ENCODE data around the gene RIPOR2.

Gene RIPOR2

DNA sequence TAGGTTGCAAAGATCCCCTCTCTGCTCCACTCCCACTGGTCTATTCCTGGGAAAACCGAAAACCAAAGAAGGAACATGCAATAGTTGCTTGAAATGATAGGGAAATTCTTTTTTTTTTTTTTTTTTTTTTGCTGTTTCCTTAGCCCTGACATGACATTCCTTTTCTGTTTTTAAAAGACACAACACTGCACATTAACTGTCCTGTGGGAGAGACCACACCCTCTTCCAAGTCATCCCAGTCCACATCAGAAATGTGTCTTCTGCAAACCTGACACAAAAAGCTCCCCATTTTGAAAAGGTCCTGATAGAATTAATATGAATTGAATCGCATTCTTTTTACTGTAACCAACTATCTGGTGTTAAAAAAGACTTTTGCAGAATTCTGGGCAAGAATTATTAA, 43.4 kb upstream of the RIPOR2 start:
- Histone ChIP-seq H3K36me3 (ENCODE audit: control insufficient read depth in 2 of 2, insufficient read depth in 1 of 2, low read length in 2 of 2) (no peaks in the 10 kb centered on the region), H3K9me3 (ENCODE audit: control insufficient read depth, insufficient read depth, low read depth, low read length) (no peaks in the 10 kb centered on the region), H3K27ac (ENCODE audit: extremely low read depth, low read depth, low read length) (no peak overlapping the region), H3K4me3 (ENCODE audit: low read depth, low read length) (no peak overlapping the region), H3K4me1 (ENCODE audit: control insufficient read depth, insufficient read depth, low read length) (no peaks in the 10 kb centered on the region)
- CTCF ChIA-PET, result interaction anchor here (1.7 to 3.8 kb wide), 2 partner anchors 13 to 123 kb away, joined by 7 to 30 read pairs; no protein-coding TSS in a partner anchor
- POLR2A ChIA-PET, result no interaction called here
- TF ChIP-seq GLI4 (tag by site-specific recombination; IDR thresholded peaks at IDR 0.05) (no peak), HOXA7 (CRISPR knock-in tag; IDR thresholded peaks at IDR 0.05; ENCODE audit: borderline replicate concordance) (no peak), ZNF555 (tag by site-specific recombination; conservative IDR thresholded peaks at IDR 0.05) (no peak), ZNF626 (tag by site-specific recombination; IDR thresholded peaks at IDR 0.05) (no peak), ZNF398 (tag by site-specific recombination; IDR thresholded peaks at IDR 0.05) (no peak), ZNF266 (tag by site-specific recombination; IDR thresholded peaks at IDR 0.05; ENCODE audit: low read depth) (no peak), KLF7 (tag by site-specific recombination; IDR thresholded peaks at IDR 0.05; ENCODE audit: borderline replicate concordance) (no peak), ZNF664 (tag by site-specific recombination; IDR thresholded peaks at IDR 0.05) (no peak), ZNF18 (tag by site-specific recombination; IDR thresholded peaks at IDR 0.05) (no peak)

DNA sequence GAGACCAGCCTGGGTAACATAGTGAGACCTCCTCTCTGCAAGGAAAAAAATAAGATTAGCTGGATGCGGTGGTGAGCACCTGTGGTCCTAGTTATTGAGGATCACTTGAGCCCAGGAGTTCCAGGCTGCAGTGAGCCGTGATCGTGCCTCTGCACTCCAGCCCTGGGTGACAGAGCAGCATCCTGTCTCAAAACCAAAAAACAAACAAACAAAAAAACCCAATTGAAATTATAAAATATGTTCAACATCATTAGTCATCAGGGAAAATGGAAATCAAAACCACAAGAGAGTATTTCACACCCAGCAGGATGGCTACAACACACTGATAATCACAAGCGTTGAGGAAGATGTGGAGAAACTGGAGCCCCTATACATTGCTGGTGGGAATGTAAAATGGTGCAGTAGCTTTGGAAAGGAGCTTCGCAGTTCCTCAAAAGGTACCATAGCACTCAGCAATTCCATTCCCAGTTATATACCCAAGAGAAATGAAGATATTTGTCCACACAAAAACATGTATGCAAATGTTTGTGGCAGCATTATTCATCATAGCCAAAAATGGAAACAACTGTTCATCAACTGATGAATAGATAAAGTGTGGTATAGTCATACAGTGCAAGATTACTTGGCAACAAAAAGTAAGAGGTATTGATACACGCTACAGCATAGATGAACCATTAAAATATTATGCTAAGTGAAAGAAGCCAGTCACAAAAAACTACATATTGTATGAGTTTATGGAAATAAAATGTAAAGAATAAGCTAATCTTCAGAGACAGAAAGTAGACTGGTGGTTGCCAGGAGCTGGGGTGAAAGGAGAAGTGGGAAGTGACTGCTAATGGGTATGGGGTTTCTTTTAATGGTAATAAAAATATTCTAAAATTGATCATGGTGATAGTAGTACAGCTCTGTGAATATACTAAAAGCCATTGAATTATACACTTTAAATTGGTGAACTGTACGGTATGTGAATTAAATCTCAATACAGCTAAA, 38.7 kb upstream of the RIPOR2 start:
- Histone ChIP-seq H3K4me1 (ENCODE audit: control insufficient read depth, insufficient read depth, low read length) (no peaks in the 10 kb centered on the region), H3K9me3 (ENCODE audit: control insufficient read depth, insufficient read depth, low read depth, low read length) (no peaks in the 10 kb centered on the region), H3K36me3 (ENCODE audit: control insufficient read depth in 2 of 2, insufficient read depth in 1 of 2, low read length in 2 of 2) (no peaks in the 10 kb centered on the region), H3K4me3 (ENCODE audit: low read depth, low read length) (no peak overlapping the region), H3K27ac (ENCODE audit: extremely low read depth, low read depth, low read length) (no peak overlapping the region)
- ChIA-PET POLR2A (no interaction called here), CTCF (interaction anchor here (0.7 to 1.8 kb wide), 4 partner anchors 17 to 119 kb away, joined by 3 to 4 read pairs (median 4); no protein-coding TSS in a partner anchor)
- no peak for TF ChIP-seq ZNF670 (tag by site-specific recombination; IDR thresholded peaks at IDR 0.05; ENCODE audit: low read depth)
- TF ChIP-seq KLF10 (tag by site-specific recombination; IDR thresholded peaks at IDR 0.05), result no peak
- TF ChIP-seq YY1 (tag by site-specific recombination; IDR thresholded peaks at IDR 0.05), result no peak
- no peak for TF ChIP-seq ZNF76 (tag by site-specific recombination; IDR thresholded peaks at IDR 0.05; ENCODE audit: borderline replicate concordance, low read depth)
- TF ChIP-seq ZNF10 (tag by site-specific recombination; IDR thresholded peaks at IDR 0.05), result peak; percentile 51; the same call in 1 of the 2 replicates
- TF ChIP-seq ZNF302 (tag by site-specific recombination; IDR thresholded peaks at IDR 0.05; ENCODE audit: low read depth), result no peak
- no peak for TF ChIP-seq HOXC10 (CRISPR knock-in tag; IDR thresholded peaks at IDR 0.05)
- no peak for TF ChIP-seq ZNF600 (tag by site-specific recombination; IDR thresholded peaks at IDR 0.05)
- TF ChIP-seq PRDM6 (tag by site-specific recombination; IDR thresholded peaks at IDR 0.05), result no peak

Data from HEK293 (cell line).